Neural cell (in vitro differentiated cells): ENCODE measurements around the gene ZFPL1. TPM values are rescaled to one million over a fixed set of nuclear protein-coding genes. Genes with fewer than 3 reads are reported as not detected.
A peak's percentile ranks its signal among the peaks of the same experiment; 100 is the strongest.
"Not testable (repeated sequence)": the region's sequence is repeated elsewhere in the genome, so short reads cannot be mapped to it uniquely, and the experiment has no call there.

Experiments
- H2AFZ ChIP-seq: fragments of 200-600, 300-800 bp; sonication (generic), shearing (Covaris generic); 2 replicates; pipeline ENCODE4 v1.6.0; 2014; ENCODE audit warnings: low read depth, mild to moderate bottlenecking, antibody characterized with exemption, low read length, moderate library complexity
- H3F3A ChIP-seq: fragments of 200-600 bp; shearing (Covaris generic); 2 replicates; pipeline ENCODE4 v1.6.1; 2016; ENCODE audit warnings: mild to moderate bottlenecking, moderate library complexity, mixed read lengths, antibody characterized with exemption, low read length; ENCODE audit not compliant: insufficient read depth, poor library complexity, severe bottlenecking
- H3K27ac ChIP-seq: fragments of 200-600, 300-800 bp; sonication (generic), shearing (Covaris generic); 2 replicates; pipeline ENCODE4 v1.5.1; 2014; ENCODE audit warnings: mild to moderate bottlenecking, low read length, moderate library complexity
- H3K27me3 ChIP-seq: fragments of 300-800, 200-600 bp; sonication (generic), shearing (Covaris generic); 2 replicates; pipeline ENCODE4 v1.6.0; 2014; ENCODE audit warnings: mild to moderate bottlenecking, low read depth, low read length, moderate library complexity; ENCODE audit not compliant: insufficient read depth
- H3K36me3 ChIP-seq: fragments of 300-800, 200-600 bp; sonication (generic), shearing (Covaris generic); 2 replicates; pipeline ENCODE4 v1.5.1; 2014; ENCODE audit warnings: mild to moderate bottlenecking, antibody characterized with exemption, low read length, moderate library complexity; ENCODE audit not compliant: insufficient read depth
- H3K4me2 ChIP-seq: fragments of 300-800, 200-600 bp; sonication (generic), shearing (Covaris generic); 2 replicates; pipeline ENCODE4 v1.6.0; 2014; ENCODE audit warnings: mild to moderate bottlenecking, low read length
- H3K4me3 ChIP-seq: fragments of 300-800, 200-600 bp; sonication (generic), shearing (Covaris generic); 2 replicates; pipeline ENCODE4 v1.5.1; 2014; ENCODE audit warnings: mild to moderate bottlenecking, low read length, moderate library complexity
- H3K79me2 ChIP-seq: fragments of 200-600 bp; shearing (Covaris generic); replicated peaks from 2 replicates; pipeline ENCODE4 v1.6.0; 2014; ENCODE audit warnings: mild to moderate bottlenecking, low read length, moderate library complexity; ENCODE audit not compliant: insufficient read depth
- H3K9ac ChIP-seq: fragments of 300-800, 200-600 bp; sonication (generic), shearing (Covaris generic); 2 replicates; pipeline ENCODE4 v1.6.1; 2016; ENCODE audit warnings: mild to moderate bottlenecking, low read length, mixed read lengths
- H3K9me2 ChIP-seq: fragments of 200-600 bp; shearing (Covaris generic); 2 replicates; pipeline ENCODE4 v1.6.1; 2016; ENCODE audit warnings: mild to moderate bottlenecking, low read length, mixed read lengths; ENCODE audit not compliant: insufficient read depth
- H3K9me3 ChIP-seq: fragments of 200-600, 300-800 bp; sonication (generic), shearing (Covaris generic); 2 replicates; pipeline ENCODE4 v1.6.1; 2016; ENCODE audit warnings: mild to moderate bottlenecking, mixed run types, low read length, moderate library complexity, mixed read lengths
- H4K20me1 ChIP-seq: fragments of 200-600 bp; shearing (Covaris generic); 2 replicates; pipeline ENCODE4 v1.6.1; 2016; ENCODE audit warnings: mild to moderate bottlenecking, mixed run types; ENCODE audit not compliant: insufficient read depth
- EP300 ChIP-seq: fragments of 450-650 bp; conservative IDR thresholded peaks from 2 replicates; pipeline ENCODE4 v1.6.1; 2014; ENCODE audit warnings: antibody characterized with exemption, mild to moderate bottlenecking, moderate library complexity; ENCODE audit not compliant: poor library complexity, severe bottlenecking
- EZH2 ChIP-seq: fragments of 200-600, 300-800 bp; shearing (Covaris generic), sonication (generic); IDR thresholded peaks from 2 replicates; pipeline ENCODE4 v1.6.1; 2014; ENCODE audit warnings: antibody characterized with exemption, low read length, borderline replicate concordance, mild to moderate bottlenecking; ENCODE audit not compliant: insufficient read depth, poor library complexity, severe bottlenecking
- MXI1 ChIP-seq: fragments of 450-650 bp; conservative IDR thresholded peaks from 2 replicates; pipeline ENCODE4 v1.6.1; 2014; ENCODE audit warnings: antibody characterized with exemption, mild to moderate bottlenecking; ENCODE audit not compliant: poor library complexity, severe bottlenecking
- POLR2AphosphoS5 ChIP-seq: IDR thresholded peaks from 2 replicates; pipeline ENCODE4 v1.6.1; 2012
- RAD21 ChIP-seq: fragments of 450-650 bp; conservative IDR thresholded peaks from 2 replicates; pipeline ENCODE4 v1.6.1; 2014; ENCODE audit warnings: antibody characterized with exemption, mild to moderate bottlenecking, moderate library complexity
- SMC3 ChIP-seq: fragments of 450-650 bp; conservative IDR thresholded peaks from 2 replicates; pipeline ENCODE4 v1.6.1; 2014; ENCODE audit warnings: antibody characterized with exemption, mild to moderate bottlenecking, moderate library complexity; ENCODE audit not compliant: poor library complexity
- TAF1 ChIP-seq: IDR thresholded peaks from 2 replicates; pipeline ENCODE4 v1.6.1; 2012; ENCODE audit warnings: low read depth
- polyA plus RNA-seq: library from polyadenylated mRNA; depleted of rRNA; stranded (reverse); fragments of >200 nt; gene quantifications from 2 replicates; pipeline ENCODE4 v1.2.3, GENCODE V29; 2014
- TF ChIP-seq, protein P1 (sequence below): fragments of 450-650 bp; IDR thresholded peaks from 2 replicates; pipeline ENCODE4 v1.5.1; 2014; ENCODE audit warnings: antibody characterized with exemption, mild to moderate bottlenecking, moderate library complexity; ENCODE audit not compliant: poor library complexity, severe bottlenecking
- TF ChIP-seq, protein P2 (sequence below): IDR thresholded peaks from 2 replicates; pipeline ENCODE4 v1.6.1; 2012; ENCODE audit warnings: borderline replicate concordance

Gene ZFPL1
- polyA plus RNA-seq, 1 donor from 2014 or later: 42.0 TPM

DNA sequence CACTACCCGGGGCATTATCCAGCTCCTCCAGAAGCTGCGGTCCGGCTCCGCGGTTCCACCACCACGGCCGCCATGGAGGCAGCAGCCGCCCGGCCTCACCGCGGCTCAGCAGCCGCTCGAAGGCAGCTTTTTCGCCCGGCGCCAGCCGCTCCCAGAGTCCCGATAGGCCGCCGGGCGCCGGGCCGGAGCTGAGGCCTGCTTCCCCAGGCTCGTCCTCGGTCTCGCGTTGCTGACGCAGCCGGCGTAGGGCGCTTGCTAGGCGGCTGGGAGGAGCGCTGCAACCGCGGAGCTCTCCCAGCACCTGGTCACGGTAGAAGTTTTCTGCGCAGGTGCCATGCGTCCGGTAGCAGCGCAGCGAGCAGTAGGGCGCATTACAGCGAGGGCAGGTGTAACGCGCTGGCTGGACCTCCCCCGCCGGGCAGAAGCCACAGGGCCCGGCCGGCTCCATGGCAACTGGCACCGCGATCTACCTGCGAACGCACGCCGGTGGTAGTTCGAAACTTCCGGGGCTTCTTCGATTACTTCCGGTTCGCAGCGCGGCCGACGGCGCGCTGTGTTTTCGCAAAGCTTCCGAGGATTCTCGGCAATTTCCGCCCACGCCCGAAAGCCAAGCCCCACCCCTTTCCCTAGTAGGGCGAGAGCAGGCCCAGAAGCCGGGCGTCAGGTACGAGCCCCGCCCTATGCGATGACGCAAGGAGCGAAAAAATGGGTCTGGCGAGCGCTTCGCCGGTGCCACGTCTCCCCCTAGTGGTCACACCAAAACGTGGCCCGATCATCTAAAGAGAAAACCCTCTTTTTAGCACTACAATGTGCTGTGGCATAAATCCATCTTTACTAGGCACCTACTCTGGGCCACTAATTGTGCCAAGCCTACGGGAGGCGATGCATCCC lies 33.4 kb downstream of the ZFPL1 start, which contains the start of gene ZNHIT2:
Gene ZNHIT2 (minus strand): TSS at position 496 of the 891 bp plus-strand sequence. CDS start 48 bp downstream, at position 448.
- peak within 1 kb of the TSS; percentile 71 for H3K27ac ChIP-seq
- peak within 1 kb of the TSS; percentile 82 for H3K4me2 ChIP-seq
- no peaks in the 10 kb centered on the region for H3K27me3 ChIP-seq
- no peaks in the 10 kb centered on the region for H3K9me2 ChIP-seq
- H3K36me3 ChIP-seq: peaks cover 10% of the 10 kb centered on the region
- peaks cover 36% of the 10 kb centered on the region for H3K79me2 ChIP-seq
- TF ChIP-seq RAD21 (peak; percentile 87), SMC3 (peak; percentile 78), TAF1 (no peak), EZH2 (no peak), EP300 (peak; percentile 41), MXI1 (peak; percentile 98), POLR2AphosphoS5 (peak; percentile 82)
- TF ChIP-seq, protein P1, sequence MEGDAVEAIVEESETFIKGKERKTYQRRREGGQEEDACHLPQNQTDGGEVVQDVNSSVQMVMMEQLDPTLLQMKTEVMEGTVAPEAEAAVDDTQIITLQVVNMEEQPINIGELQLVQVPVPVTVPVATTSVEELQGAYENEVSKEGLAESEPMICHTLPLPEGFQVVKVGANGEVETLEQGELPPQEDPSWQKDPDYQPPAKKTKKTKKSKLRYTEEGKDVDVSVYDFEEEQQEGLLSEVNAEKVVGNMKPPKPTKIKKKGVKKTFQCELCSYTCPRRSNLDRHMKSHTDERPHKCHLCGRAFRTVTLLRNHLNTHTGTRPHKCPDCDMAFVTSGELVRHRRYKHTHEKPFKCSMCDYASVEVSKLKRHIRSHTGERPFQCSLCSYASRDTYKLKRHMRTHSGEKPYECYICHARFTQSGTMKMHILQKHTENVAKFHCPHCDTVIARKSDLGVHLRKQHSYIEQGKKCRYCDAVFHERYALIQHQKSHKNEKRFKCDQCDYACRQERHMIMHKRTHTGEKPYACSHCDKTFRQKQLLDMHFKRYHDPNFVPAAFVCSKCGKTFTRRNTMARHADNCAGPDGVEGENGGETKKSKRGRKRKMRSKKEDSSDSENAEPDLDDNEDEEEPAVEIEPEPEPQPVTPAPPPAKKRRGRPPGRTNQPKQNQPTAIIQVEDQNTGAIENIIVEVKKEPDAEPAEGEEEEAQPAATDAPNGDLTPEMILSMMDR: peak; percentile 99
- TF ChIP-seq, protein P2, sequence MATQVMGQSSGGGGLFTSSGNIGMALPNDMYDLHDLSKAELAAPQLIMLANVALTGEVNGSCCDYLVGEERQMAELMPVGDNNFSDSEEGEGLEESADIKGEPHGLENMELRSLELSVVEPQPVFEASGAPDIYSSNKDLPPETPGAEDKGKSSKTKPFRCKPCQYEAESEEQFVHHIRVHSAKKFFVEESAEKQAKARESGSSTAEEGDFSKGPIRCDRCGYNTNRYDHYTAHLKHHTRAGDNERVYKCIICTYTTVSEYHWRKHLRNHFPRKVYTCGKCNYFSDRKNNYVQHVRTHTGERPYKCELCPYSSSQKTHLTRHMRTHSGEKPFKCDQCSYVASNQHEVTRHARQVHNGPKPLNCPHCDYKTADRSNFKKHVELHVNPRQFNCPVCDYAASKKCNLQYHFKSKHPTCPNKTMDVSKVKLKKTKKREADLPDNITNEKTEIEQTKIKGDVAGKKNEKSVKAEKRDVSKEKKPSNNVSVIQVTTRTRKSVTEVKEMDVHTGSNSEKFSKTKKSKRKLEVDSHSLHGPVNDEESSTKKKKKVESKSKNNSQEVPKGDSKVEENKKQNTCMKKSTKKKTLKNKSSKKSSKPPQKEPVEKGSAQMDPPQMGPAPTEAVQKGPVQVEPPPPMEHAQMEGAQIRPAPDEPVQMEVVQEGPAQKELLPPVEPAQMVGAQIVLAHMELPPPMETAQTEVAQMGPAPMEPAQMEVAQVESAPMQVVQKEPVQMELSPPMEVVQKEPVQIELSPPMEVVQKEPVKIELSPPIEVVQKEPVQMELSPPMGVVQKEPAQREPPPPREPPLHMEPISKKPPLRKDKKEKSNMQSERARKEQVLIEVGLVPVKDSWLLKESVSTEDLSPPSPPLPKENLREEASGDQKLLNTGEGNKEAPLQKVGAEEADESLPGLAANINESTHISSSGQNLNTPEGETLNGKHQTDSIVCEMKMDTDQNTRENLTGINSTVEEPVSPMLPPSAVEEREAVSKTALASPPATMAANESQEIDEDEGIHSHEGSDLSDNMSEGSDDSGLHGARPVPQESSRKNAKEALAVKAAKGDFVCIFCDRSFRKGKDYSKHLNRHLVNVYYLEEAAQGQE: peak; percentile 21
- peak within 1 kb of the TSS; percentile 79 for H3K9ac ChIP-seq
- no peaks in the 10 kb centered on the region for H4K20me1 ChIP-seq
- peak within 1 kb of the TSS; percentile 97 for H3K4me3 ChIP-seq
- no peaks in the 10 kb centered on the region for H3K9me3 ChIP-seq
- H3F3A ChIP-seq: no peaks in the 10 kb centered on the region
- no peak within 1 kb of the TSS for H2AFZ ChIP-seq

DNA sequence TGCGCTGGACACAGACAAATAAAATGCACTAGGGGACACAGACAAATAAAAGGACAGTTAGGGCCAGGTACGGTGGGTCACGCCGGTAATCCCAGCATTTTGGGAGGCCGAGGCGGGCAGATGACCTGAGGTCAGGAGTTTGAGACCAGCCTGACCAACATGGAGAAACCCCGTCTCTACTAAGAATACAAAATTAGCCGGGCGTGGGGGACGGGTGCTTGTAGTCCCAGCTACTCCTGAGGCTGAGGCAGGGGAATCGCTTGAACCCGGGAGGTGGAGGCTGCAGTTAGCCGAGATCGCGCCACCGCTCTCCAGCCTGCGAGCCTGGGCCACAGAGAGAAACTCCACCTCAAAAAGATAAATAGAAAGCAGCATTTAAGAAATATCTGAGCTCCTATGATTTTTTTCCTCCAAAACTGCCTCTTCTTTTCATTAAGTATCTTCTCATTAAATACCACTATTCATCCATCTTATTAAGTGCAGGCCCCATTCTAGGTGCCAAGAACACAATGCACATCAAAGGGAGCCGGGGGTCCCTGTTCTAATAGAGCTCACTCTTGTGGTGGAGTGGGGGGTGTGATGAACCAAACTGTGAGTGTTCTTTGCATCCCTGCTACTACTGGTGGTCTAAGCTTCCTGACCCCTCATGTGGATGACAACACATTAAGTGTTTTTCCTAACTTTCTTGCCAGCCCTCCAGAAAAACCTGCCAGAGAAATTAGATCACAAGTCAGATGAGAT lies 34.2 kb downstream of the ZFPL1 start:
- H3K4me3 ChIP-seq: peak overlapping the region; percentile 97
- peaks cover 10% of the 10 kb centered on the region for H3K36me3 ChIP-seq
- TF ChIP-seq SMC3 (peak; percentile 3), MXI1 (no peak)
- H3K79me2 ChIP-seq: peaks cover 35% of the 10 kb centered on the region
- no peaks in the 10 kb centered on the region for H3K27me3 ChIP-seq
- H4K20me1 ChIP-seq: no peaks in the 10 kb centered on the region
- H3K4me2 ChIP-seq: no peak overlapping the region
- H2AFZ ChIP-seq: no peak overlapping the region
- no peaks in the 10 kb centered on the region for H3K9me3 ChIP-seq
- H3K9me2 ChIP-seq: no peaks in the 10 kb centered on the region
- H3K9ac ChIP-seq: peak overlapping the region; percentile 55
- H3K27ac ChIP-seq: peak overlapping the region; percentile 71
- H3F3A ChIP-seq: no peaks in the 10 kb centered on the region

DNA sequence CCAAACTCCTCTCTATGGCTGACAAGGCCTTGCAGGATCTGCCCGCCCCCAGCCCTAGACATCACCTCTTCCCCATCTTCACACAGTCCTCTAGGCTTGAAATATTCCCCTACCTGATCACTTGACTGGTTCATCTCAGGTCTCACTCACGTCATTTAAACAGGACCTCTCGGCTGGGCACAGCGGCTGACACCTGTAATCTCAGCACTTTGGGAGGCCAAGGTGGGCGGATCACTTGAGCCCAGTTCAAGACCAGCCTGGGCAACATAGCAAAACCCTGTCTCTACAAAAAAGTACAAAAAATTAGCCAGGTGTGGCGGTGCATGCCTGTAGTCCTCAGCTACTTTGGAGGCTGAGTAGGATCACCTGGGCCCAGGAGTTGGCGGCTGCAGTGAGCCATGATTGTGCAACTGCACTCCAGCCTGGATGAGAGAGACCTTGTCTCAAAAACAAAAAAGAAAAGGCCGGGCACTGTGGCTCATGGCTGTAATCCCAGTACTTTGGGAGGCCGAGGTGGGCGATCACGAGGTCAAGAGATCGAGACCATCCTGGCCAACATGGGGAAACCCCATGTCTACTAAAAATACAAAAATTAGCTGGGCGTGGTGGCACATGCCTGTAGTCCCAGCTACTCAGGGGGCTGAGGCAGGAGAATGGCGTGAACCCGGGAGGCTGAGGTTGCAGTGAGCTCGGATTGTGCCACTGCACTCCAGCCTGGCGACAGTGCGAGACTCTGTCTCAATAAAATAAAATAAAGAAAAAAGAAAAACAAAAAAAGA lies 35.1 kb downstream of the ZFPL1 start:
- H2AFZ ChIP-seq, H3K27me3 ChIP-seq, H3K4me3 ChIP-seq, H3K9me2 ChIP-seq, H3K4me2 ChIP-seq, H3F3A ChIP-seq, H4K20me1 ChIP-seq, H3K27ac ChIP-seq, H3K9ac ChIP-seq, H3K9me3 ChIP-seq: not testable (repeated sequence)
- Histone ChIP-seq H3K36me3 (peaks cover 10% of the 10 kb centered on the region), H3K79me2 (peaks cover 34% of the 10 kb centered on the region)
